SK-N-SH (cell line): ENCODE results near the gene CD96.

Source experiments
- CHD2 ChIP-seq: fragments of 150-350 bp; IDR thresholded peaks from 2 replicates; pipeline ENCODE4 v1.6.1; 2018; ENCODE audit warnings: low read length; ENCODE audit not compliant: partially characterized antibody
- CTCF ChIP-seq: fragments of 200-600 bp; sonication (generic); IDR thresholded peaks from 2 replicates; pipeline ENCODE4 v1.6.1; 2017; ENCODE audit warnings: antibody characterized with exemption, mild to moderate bottlenecking, moderate library complexity
- ELF1 ChIP-seq: IDR thresholded peaks from 2 replicates; pipeline ENCODE4 v1.4.0; 2012
- EP300 ChIP-seq, 2 experiments: IDR thresholded peaks; 2 replicates each; pipeline versions ENCODE4 v1.4.0 to v1.6.1; 2012; ENCODE audit warnings: borderline replicate concordance in 1 of 2, low read depth in 1 of 2, low read length in 1 of 2
- EZH2phosphoT487 ChIP-seq: fragments of 200-600 bp; sonication (generic); IDR thresholded peaks from 2 replicates; pipeline ENCODE4 v1.6.1; 2017; ENCODE audit warnings: low read depth, mixed run types, mild to moderate bottlenecking, antibody characterized with exemption, moderate library complexity, borderline replicate concordance
- FOXJ3 ChIP-seq: sonication (generic); formaldehyde crosslinking; IDR thresholded peaks from 2 replicates; pipeline ENCODE4 v1.5.1; 2020; ENCODE audit warnings: mild to moderate bottlenecking, missing genetic modification reagents
- PBX3 ChIP-seq: IDR thresholded peaks from 2 replicates; pipeline ENCODE4; 2012
- POLR2AphosphoS5 ChIP-seq: IDR thresholded peaks from 2 replicates; pipeline ENCODE4 v1.6.1; 2012; ENCODE audit warnings: low read depth, low read length
- RAD21 ChIP-seq: IDR thresholded peaks from 2 replicates; pipeline ENCODE4 v1.6.1; 2012; ENCODE audit warnings: mild to moderate bottlenecking, low read length
- RFX5 ChIP-seq: IDR thresholded peaks from 2 replicates; pipeline ENCODE4 v1.6.1; 2012; ENCODE audit warnings: mild to moderate bottlenecking, improper control_type of control experiment, low read length
- USF1 ChIP-seq: IDR thresholded peaks from 2 replicates; pipeline ENCODE4 v1.4.0; 2012; ENCODE audit warnings: low read depth, borderline replicate concordance
- YY1 ChIP-seq: IDR thresholded peaks from 2 replicates; pipeline ENCODE4 v1.4.0; 2012; ENCODE audit warnings: low read depth, mild to moderate bottlenecking

- no peak for TF ChIP-seq CTCF
- TF ChIP-seq POLR2AphosphoS5, result no peak
- no peak for TF ChIP-seq USF1
- TF ChIP-seq ELF1, result no peak
- TF ChIP-seq FOXJ3 (CRISPR knock-in tag), result no peak
- no peak for TF ChIP-seq YY1
- no peak for TF ChIP-seq EP300 (IDR thresholded peaks at IDR 0.05; ENCODE audit: borderline replicate concordance in 1 of 2, low read depth in 1 of 2, low read length in 1 of 2)
- TF ChIP-seq RFX5, result no peak
- TF ChIP-seq PBX3, result no peak
- TF ChIP-seq EZH2phosphoT487, result no peak
- TF ChIP-seq RAD21, result no peak
- TF ChIP-seq CHD2, result no peak
Measured at GRCh38 chr3:111547631-111548030, 5.6 kb downstream of the CD96 start.
